SK-N-SH (cell line): ENCODE measurements around the gene RBMS1.

ENCODE experiments used
- CTCF ChIP-seq: fragments of 200-600 bp; sonication (generic); IDR thresholded peaks from 2 replicates; pipeline ENCODE4 v1.6.1; 2017; ENCODE audit warnings: antibody characterized with exemption, mild to moderate bottlenecking, moderate library complexity
- ELF1 ChIP-seq: IDR thresholded peaks from 2 replicates; pipeline ENCODE4 v1.4.0; 2012
- EZH2phosphoT487 ChIP-seq: fragments of 200-600 bp; sonication (generic); IDR thresholded peaks from 2 replicates; pipeline ENCODE4 v1.6.1; 2017; ENCODE audit warnings: low read depth, mixed run types, mild to moderate bottlenecking, antibody characterized with exemption, moderate library complexity, borderline replicate concordance
- FOXJ3 ChIP-seq: sonication (generic); formaldehyde crosslinking; IDR thresholded peaks from 2 replicates; pipeline ENCODE4 v1.5.1; 2020; ENCODE audit warnings: mild to moderate bottlenecking, missing genetic modification reagents
- MAX ChIP-seq: IDR thresholded peaks from 2 replicates; pipeline ENCODE4 v1.4.0; 2012; ENCODE audit warnings: low read depth
- POLR2AphosphoS5 ChIP-seq: IDR thresholded peaks from 2 replicates; pipeline ENCODE4 v1.6.1; 2012; ENCODE audit warnings: low read depth, low read length
- RXRA ChIP-seq: IDR thresholded peaks from 2 replicates; pipeline ENCODE4 v1.4.0; 2012; ENCODE audit warnings: low read depth, mild to moderate bottlenecking, borderline replicate concordance
- TEAD4 ChIP-seq: IDR thresholded peaks from 2 replicates; pipeline ENCODE4 v1.4.0; 2012; ENCODE audit warnings: mild to moderate bottlenecking, borderline replicate concordance; ENCODE audit not compliant: insufficient read depth
- ZBTB33 ChIP-seq: IDR thresholded peaks from 2 replicates; pipeline ENCODE4 v1.4.0; 2012; ENCODE audit warnings: low read depth, borderline replicate concordance
- TF ChIP-seq, protein P1 (sequence below): IDR thresholded peaks from 2 replicates; pipeline ENCODE4 v1.6.1; 2012; ENCODE audit warnings: mild to moderate bottlenecking, low read depth, low read length, moderate library complexity

DNA sequence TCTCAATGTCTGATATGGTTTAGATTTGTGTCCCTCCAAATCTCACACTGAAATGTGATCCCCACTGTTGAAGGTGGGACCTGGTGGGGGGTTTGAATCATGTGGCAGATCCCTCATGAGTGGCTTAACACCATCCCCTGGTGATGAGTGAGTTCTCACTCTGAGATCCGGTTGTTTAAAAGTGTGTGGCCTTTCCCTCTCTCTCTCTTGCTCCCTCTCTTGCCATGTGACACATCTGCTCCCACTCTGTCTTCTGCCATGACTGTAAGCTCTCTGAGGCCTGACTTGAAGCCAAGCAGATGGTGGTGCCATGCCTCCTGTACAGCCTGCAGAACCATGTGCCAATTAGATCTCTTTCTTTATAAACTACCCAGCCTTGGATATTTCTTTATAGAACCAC lies 108.8 kb downstream of the RBMS1 start:
- TF ChIP-seq CTCF (no peak), ELF1 (no peak), MAX (no peak), ZBTB33 (no peak), EZH2phosphoT487 (no peak), RXRA (no peak), FOXJ3 (CRISPR knock-in tag) (no peak), POLR2AphosphoS5 (no peak), TEAD4 (no peak)
- TF ChIP-seq, protein P1, sequence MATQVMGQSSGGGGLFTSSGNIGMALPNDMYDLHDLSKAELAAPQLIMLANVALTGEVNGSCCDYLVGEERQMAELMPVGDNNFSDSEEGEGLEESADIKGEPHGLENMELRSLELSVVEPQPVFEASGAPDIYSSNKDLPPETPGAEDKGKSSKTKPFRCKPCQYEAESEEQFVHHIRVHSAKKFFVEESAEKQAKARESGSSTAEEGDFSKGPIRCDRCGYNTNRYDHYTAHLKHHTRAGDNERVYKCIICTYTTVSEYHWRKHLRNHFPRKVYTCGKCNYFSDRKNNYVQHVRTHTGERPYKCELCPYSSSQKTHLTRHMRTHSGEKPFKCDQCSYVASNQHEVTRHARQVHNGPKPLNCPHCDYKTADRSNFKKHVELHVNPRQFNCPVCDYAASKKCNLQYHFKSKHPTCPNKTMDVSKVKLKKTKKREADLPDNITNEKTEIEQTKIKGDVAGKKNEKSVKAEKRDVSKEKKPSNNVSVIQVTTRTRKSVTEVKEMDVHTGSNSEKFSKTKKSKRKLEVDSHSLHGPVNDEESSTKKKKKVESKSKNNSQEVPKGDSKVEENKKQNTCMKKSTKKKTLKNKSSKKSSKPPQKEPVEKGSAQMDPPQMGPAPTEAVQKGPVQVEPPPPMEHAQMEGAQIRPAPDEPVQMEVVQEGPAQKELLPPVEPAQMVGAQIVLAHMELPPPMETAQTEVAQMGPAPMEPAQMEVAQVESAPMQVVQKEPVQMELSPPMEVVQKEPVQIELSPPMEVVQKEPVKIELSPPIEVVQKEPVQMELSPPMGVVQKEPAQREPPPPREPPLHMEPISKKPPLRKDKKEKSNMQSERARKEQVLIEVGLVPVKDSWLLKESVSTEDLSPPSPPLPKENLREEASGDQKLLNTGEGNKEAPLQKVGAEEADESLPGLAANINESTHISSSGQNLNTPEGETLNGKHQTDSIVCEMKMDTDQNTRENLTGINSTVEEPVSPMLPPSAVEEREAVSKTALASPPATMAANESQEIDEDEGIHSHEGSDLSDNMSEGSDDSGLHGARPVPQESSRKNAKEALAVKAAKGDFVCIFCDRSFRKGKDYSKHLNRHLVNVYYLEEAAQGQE = no peak
